Measurements from ENCODE around the gene SORL1.
"Not testable (repeated sequence)": the region's sequence is repeated elsewhere in the genome, so short reads cannot be mapped to it uniquely, and the experiment has no call there.

The SORL1 gene

GRCh38 chr11:121451986-121452608 lies at the start of gene SORL1:
Gene SORL1 (plus strand): TSS chr11:121452314. CDS start chr11:121452332, 18 bp downstream.
- DNase-seq: peak; percentile 65

- no peak for DNase-seq
Measured at GRCh38 chr11:121405646-121406045, 46.5 kb upstream of the SORL1 start.

- DNase-seq: no peak
Measured at GRCh38 chr11:121406291-121406690, 45.8 kb upstream of the SORL1 start.

- no peak for DNase-seq
Measured at GRCh38 chr11:121408830-121409229, 43.3 kb upstream of the SORL1 start.

- DNase-seq: not testable (repeated sequence)
Measured at GRCh38 chr11:121410041-121410440, 42.1 kb upstream of the SORL1 start.

GRCh38 chr11:121411330-121411729 lies 40.8 kb upstream of the SORL1 start:
- not testable (repeated sequence) for DNase-seq

- DNase-seq: peak; percentile 35
Measured at GRCh38 chr11:121412000-121412587, 40.0 kb upstream of the SORL1 start.

GRCh38 chr11:121412711-121413415 lies 39.3 kb upstream of the SORL1 start:
- peak; percentile 67 for DNase-seq

GRCh38 chr11:121414141-121414913 lies 37.8 kb upstream of the SORL1 start:
- DNase-seq: no peak

- DNase-seq: peak; percentile 56
Measured at GRCh38 chr11:121415856-121416255, 36.3 kb upstream of the SORL1 start.

GRCh38 chr11:121417055-121417551 lies 35.0 kb upstream of the SORL1 start:
- DNase-seq: peak; percentile 94

GRCh38 chr11:121417607-121418006 lies 34.5 kb upstream of the SORL1 start:
- no peak for DNase-seq

- no peak for DNase-seq
Measured at GRCh38 chr11:121418625-121419114, 33.4 kb upstream of the SORL1 start.

- DNase-seq: no peak
Measured at GRCh38 chr11:121419836-121420235, 32.3 kb upstream of the SORL1 start.

GRCh38 chr11:121420398-121420797 lies 31.7 kb upstream of the SORL1 start:
- DNase-seq: no peak

GRCh38 chr11:121421149-121421901 lies 30.8 kb upstream of the SORL1 start:
- peak; percentile 29 for DNase-seq

- DNase-seq: no peak
Measured at GRCh38 chr11:121422675-121423074, 29.4 kb upstream of the SORL1 start.

- DNase-seq: no peak
Measured at GRCh38 chr11:121425828-121426227, 26.3 kb upstream of the SORL1 start.

- DNase-seq: no peak
Measured at GRCh38 chr11:121426476-121427399, 25.4 kb upstream of the SORL1 start.

- DNase-seq: no peak
Measured at GRCh38 chr11:121427400-121427744, 24.7 kb upstream of the SORL1 start.

GRCh38 chr11:121429556-121429955 lies 22.6 kb upstream of the SORL1 start:
- no peak for DNase-seq

All from fibroblast of skin of right quadriceps (primary cell).